Glutamatergic neuron (in vitro differentiated cells): ENCODE measurements around the gene MRFAP1. TPM values are rescaled to one million over a fixed set of nuclear protein-coding genes. Genes with fewer than 3 reads are reported as not detected.
A peak's percentile ranks its signal among the peaks of the same experiment; 100 is the strongest.

ENCODE experiments used
- DNase-seq: peaks from one replicate; pipeline ENCODE4 v3.0.0; 2022
- H3K27ac Mint-ChIP-seq: one replicate; pipeline ENCODE4 v1.8.0; 2020; ENCODE audit warnings: mild to moderate bottlenecking, mixed read lengths, inconsistent platforms; ENCODE audit not compliant: unreplicated experiment
- H3K27me3 Mint-ChIP-seq: one replicate; pipeline ENCODE4 v1.8.0; 2020; ENCODE audit warnings: mild to moderate bottlenecking, moderate library complexity, mixed read lengths, inconsistent platforms; ENCODE audit not compliant: unreplicated experiment
- H3K36me3 Mint-ChIP-seq: one replicate; pipeline ENCODE4 v1.8.0; 2020; ENCODE audit warnings: mild to moderate bottlenecking, mixed read lengths, inconsistent platforms; ENCODE audit not compliant: unreplicated experiment
- H3K4me1 Mint-ChIP-seq: one replicate; pipeline ENCODE4 v1.8.0; 2020; ENCODE audit warnings: mild to moderate bottlenecking, low read depth, mixed read lengths, inconsistent platforms; ENCODE audit not compliant: unreplicated experiment
- H3K4me3 Mint-ChIP-seq: one replicate; pipeline ENCODE4 v1.8.0; 2020; ENCODE audit warnings: mild to moderate bottlenecking, mixed read lengths, inconsistent platforms; ENCODE audit not compliant: unreplicated experiment
- H3K9me3 Mint-ChIP-seq: one replicate; pipeline ENCODE4 v1.8.0; 2020; ENCODE audit warnings: mild to moderate bottlenecking, moderate library complexity, mixed read lengths, inconsistent platforms; ENCODE audit not compliant: unreplicated experiment
- total RNA-seq: library from RNA; stranded (reverse); fragmentation: NEBNext Ultra II Directional; extraction: Animal tissue kit (Norgen Biotek cat#: 25700); gene quantifications from one replicate; pipeline ENCODE4 v1.2.1, GENCODE V29; 2021; ENCODE audit not compliant: unreplicated experiment
- TF ChIP-seq, protein P1 (sequence below): fragments of 200-600 bp; sonication (generic); IDR thresholded peaks from one replicate; pipeline ENCODE4 v1.5.0; 2021; ENCODE audit not compliant: partially characterized antibody, unreplicated experiment

The MRFAP1 gene
- total RNA-seq, 1 donor from 2014 or later, result 226 TPM

DNA sequence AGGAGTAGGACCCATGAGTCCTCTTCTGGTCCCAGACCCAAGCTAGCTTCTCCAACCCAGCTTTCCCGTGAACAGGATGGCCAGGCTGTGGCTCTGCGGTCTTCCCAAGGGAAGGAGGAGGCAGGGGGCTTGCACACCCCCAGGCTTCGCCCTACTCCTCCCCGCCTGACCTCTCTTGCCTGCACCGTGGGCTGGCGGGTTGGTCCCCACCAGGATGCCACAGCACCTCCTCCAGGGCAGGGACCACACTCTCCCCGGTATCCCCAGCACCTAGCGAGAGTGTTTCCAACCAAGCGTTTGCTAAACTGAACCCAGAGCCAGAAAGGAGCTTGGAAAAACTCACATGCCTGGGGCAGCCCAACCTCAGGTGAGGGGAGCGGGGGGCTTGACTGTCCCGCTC lies 44.2 kb downstream of the MRFAP1 start:
- Mint-ChIP-seq H3K9me3 (peaks cover 15% of the 10 kb centered on the region), H3K36me3 (no peaks in the 10 kb centered on the region), H3K27me3 (peaks cover 18% of the 10 kb centered on the region), H3K4me1 (peaks cover 4% of the 10 kb centered on the region), H3K4me3 (no peak overlapping the region), H3K27ac (no peak overlapping the region)
- TF ChIP-seq, protein P1, sequence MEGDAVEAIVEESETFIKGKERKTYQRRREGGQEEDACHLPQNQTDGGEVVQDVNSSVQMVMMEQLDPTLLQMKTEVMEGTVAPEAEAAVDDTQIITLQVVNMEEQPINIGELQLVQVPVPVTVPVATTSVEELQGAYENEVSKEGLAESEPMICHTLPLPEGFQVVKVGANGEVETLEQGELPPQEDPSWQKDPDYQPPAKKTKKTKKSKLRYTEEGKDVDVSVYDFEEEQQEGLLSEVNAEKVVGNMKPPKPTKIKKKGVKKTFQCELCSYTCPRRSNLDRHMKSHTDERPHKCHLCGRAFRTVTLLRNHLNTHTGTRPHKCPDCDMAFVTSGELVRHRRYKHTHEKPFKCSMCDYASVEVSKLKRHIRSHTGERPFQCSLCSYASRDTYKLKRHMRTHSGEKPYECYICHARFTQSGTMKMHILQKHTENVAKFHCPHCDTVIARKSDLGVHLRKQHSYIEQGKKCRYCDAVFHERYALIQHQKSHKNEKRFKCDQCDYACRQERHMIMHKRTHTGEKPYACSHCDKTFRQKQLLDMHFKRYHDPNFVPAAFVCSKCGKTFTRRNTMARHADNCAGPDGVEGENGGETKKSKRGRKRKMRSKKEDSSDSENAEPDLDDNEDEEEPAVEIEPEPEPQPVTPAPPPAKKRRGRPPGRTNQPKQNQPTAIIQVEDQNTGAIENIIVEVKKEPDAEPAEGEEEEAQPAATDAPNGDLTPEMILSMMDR, result no peak
- no peak for DNase-seq

DNA sequence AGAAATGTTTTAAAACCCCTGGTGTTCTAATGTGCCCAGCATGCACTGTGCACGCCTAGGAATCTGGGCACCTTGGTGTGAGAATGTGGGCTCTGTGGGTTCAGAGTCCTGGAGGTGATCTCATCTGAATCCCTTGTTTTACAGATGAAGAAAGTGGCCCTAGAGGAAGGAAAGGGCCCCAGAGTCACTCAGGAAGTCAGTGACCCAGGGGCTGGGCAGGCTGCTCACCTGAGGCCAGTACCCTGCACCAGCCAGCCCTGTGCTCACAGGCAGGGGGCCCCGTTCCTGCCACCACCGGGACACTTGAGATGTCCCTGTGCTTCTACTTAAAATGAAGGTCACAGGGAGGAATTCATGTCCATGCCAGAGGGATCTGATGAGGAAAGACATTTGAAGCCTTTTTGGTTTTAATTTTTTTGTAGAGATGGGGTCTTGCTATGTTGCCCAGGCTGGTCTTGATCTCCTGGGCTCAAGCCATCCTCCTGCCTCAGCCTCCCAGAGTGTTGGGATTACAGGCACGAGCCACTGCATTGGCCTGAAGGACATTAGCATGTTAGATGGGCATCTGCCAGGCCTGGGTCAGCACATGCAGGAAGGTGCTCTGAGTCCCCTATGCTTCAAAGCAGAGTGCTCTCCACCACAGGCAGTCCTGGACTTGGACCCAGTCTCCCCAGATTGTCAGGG lies 45.8 kb downstream of the MRFAP1 start:
- no peak overlapping the region for H3K27ac Mint-ChIP-seq
- peaks cover 23% of the 10 kb centered on the region for H3K27me3 Mint-ChIP-seq
- H3K4me1 Mint-ChIP-seq, result peaks cover 14% of the 10 kb centered on the region
- no peaks in the 10 kb centered on the region for H3K36me3 Mint-ChIP-seq
- DNase-seq, result no peak
- TF ChIP-seq, protein P1, result no peak
- H3K9me3 Mint-ChIP-seq, result peaks cover 17% of the 10 kb centered on the region
- no peak overlapping the region for H3K4me3 Mint-ChIP-seq

DNA sequence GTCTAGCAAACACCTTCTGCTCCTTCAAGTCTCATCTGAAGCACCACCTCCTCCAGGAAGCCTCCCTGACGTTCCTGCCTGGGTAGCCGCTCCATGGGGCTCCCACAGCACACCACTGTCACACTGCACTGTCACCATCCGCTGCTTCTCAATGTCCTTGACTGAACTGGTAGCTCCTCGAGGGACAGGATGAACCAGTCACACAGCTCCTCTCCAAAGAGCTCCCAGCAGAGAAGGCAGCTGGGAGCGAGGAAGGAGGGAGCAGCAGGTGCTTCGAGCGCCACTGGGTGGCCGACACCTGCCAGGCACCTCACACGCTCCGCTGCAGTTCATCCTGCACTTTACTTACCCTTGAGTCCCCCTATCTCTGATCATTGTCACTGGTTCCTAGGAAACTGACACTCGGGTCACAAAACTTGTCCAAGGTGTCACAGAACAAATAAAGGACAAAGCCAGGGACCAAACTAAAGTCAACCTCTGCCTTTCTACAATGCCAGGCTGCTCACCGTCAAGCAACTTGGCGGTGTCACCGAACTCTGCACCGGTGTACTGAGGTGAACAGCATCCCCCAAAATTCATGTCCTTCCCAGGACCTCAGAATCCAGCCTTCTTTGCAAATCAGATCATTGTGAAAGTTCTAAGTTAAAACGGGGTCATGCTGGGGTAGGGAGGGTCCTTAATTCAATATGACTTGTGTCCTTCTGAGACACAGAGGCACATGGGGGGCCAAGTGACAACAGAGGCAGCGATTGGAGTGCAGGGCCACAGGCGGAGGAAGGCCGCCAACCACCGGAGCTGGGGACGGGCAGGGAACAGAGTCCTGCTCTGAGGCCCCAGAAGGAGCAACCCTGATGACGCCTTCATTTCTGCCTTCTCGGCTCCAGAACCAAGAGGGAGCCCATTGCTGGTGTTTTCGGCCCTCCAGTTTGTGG lies 47.7 kb downstream of the MRFAP1 start:
- TF ChIP-seq, protein P1, result no peak
- Mint-ChIP-seq H3K4me3 (peak overlapping the region; percentile 20), H3K27me3 (peaks cover 26% of the 10 kb centered on the region), H3K4me1 (peaks cover 20% of the 10 kb centered on the region), H3K9me3 (peaks cover 16% of the 10 kb centered on the region), H3K36me3 (no peaks in the 10 kb centered on the region), H3K27ac (peak overlapping the region; percentile 91)
- no peak for DNase-seq

DNA sequence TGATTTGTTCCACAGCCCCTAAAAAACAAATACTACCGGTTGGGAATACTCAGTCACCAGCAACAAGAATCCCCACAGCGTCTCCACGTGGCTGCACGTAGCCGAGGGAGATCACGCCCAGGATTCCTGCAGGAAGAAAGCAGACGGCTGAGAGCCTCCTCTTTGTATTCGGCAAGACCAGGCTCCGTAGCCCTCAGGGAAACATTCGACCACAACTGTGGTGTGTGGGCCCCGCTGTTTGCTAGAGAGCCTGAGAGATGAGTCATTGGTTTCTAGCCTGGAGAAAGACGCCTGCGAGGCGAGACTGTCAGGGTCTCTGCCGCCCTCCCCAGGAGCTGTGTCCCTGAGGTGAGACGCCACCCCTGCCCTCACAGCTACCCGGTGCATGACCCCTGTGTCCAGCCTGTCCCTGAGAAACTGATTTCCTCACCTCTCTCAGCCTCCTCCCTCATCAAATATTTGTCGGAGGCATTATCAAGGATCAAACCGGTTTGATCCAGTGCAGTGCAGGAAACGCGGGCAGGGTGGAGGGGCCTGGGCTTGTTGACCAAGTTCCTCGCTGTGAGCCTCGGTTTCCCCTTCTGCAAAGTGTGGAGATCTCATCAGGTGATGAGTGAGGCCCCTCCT lies 48.5 kb downstream of the MRFAP1 start:
- TF ChIP-seq, protein P1, result no peak
- no peaks in the 10 kb centered on the region for H3K36me3 Mint-ChIP-seq
- H3K4me3 Mint-ChIP-seq, result peak overlapping the region; percentile 65
- peaks cover 24% of the 10 kb centered on the region for H3K27me3 Mint-ChIP-seq
- peak; percentile 77 for DNase-seq
- peak overlapping the region; percentile 91 for H3K27ac Mint-ChIP-seq
- H3K9me3 Mint-ChIP-seq, result peaks cover 16% of the 10 kb centered on the region
- peaks cover 23% of the 10 kb centered on the region for H3K4me1 Mint-ChIP-seq
